Gastrocnemius medialis (tissue), 4 donors: Measurements from ENCODE around the gene OPRL1.
A peak's percentile ranks its signal among the peaks of the same experiment; 100 is the strongest.

Experiments
- CTCF ChIP-seq, 5 experiments: fragments of 450-650 bp in 3 of 5; fragments of 200-600 bp in 2 of 5; sonication (generic) in 2 of 5; IDR thresholded peaks in 4 of 5; conservative IDR thresholded peaks in 1 of 5; 1 replicate in 4 of 5; 2 replicates in 1 of 5; pipeline ENCODE4 v1.5.1; 2016 to 2019; ENCODE audit warnings: antibody characterized with exemption in 5 of 5, mild to moderate bottlenecking in 3 of 5, moderate library complexity in 3 of 5
- POLR2A ChIP-seq, 2 donors: fragments of 450-650 bp; IDR thresholded peaks; one replicate each; pipeline ENCODE4 v1.6.1; 2017; ENCODE audit warnings: antibody characterized with exemption in 2 of 2, mild to moderate bottlenecking in 2 of 2, moderate library complexity in 2 of 2

DNA sequence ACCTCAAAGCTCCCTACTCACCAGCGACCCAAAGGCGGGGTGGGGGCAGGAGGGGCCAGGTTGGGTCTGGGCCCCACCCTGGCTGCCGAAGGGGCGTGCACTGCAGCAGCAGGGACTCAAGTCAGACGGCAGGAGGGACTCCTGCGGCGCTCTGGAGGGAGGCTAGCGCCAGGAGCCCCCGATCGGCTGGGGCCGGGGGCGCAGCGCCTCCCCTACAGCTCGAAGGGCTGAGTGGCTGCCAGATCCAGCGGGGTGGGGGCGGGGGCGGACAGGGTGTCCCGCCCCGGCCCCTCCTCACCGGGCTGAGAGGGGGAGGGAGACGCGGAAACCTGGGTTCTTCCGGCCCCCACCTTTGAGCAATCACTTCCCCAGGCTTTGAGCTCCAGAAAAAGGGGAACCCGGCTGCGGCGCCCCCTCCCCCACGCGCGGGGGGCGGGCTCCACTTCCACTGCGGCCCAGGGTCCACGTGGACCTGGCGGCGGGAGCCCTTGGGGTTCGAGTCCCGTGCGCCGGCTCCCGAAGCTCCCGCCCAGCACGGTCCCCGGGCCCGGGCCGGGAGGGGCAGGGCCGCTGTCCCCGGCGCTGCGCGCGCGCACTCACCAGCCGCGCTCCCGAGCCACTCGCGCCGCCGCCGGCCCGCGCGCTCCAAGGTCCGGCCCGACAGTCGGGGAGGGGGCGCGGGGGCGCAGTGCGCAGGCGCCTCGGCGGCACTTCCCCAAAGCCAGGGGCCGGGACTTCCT, 439 bp upstream of the OPRL1 start, which contains the start of gene RGS19:
- peak; percentile 11 to 32 for TF ChIP-seq POLR2A (IDR thresholded peaks at IDR 0.05)
- TF ChIP-seq CTCF (IDR thresholded peaks at IDR 0.05 in 4 of 5, conservative IDR thresholded peaks at IDR 0.05 in 1 of 5) = no peak
